LHCN-M2 (cell line): ENCODE measurements around the gene NDUFS2. TPM values are rescaled to one million over a fixed set of nuclear protein-coding genes. Genes with fewer than 3 reads are reported as not detected.

ENCODE experiments used
- DNase-seq: peaks from one replicate; pipeline ENCODE4 v3.0.0-alpha.2; 2012; ENCODE audit warnings: low read depth
- total RNA-seq: library from RNA; depleted of rRNA; stranded (reverse); fragments of >200 nt; gene quantifications from 2 replicates; pipeline ENCODE4 v1.2.3, GENCODE V29; 2014

The NDUFS2 gene
- total RNA-seq, 1 experiment from 2014 or later = 115 TPM

- peak; percentile 78 for DNase-seq
Measured at GRCh38 chr1:161193561-161194235, 8.5 kb upstream of the NDUFS2 start.

GRCh38 chr1:161195171-161195570 lies 7.0 kb upstream of the NDUFS2 start:
- DNase-seq = no peak

GRCh38 chr1:161196111-161196510 lies 6.1 kb upstream of the NDUFS2 start:
- no peak for DNase-seq

- peak; percentile 66 for DNase-seq
Measured at GRCh38 chr1:161196521-161197451, 5.4 kb upstream of the NDUFS2 start.

GRCh38 chr1:161197560-161198193 lies 4.5 kb upstream of the NDUFS2 start:
- no peak for DNase-seq

- peak; percentile 58 for DNase-seq
Measured at GRCh38 chr1:161198194-161198896, 3.8 kb upstream of the NDUFS2 start.

- peak; percentile 91 for DNase-seq
Measured at GRCh38 chr1:161198897-161199431, 3.2 kb upstream of the NDUFS2 start, which contains the start of gene ADAMTS4. Gene ADAMTS4 (minus strand): TSS chr1:161199054. CDS start chr1:161198627, 427 bp downstream.

GRCh38 chr1:161199506-161200139 lies 2.5 kb upstream of the NDUFS2 start:
- no peak for DNase-seq

- no peak for DNase-seq
Measured at GRCh38 chr1:161200421-161200991, 1.7 kb upstream of the NDUFS2 start.

GRCh38 chr1:161200992-161201835 lies 953 bp upstream of the NDUFS2 start:
- peak; percentile 54 for DNase-seq

GRCh38 chr1:161206411-161207140 lies 4.4 kb downstream of the NDUFS2 start:
- DNase-seq = peak; percentile 79

GRCh38 chr1:161207173-161207572 lies 5.0 kb downstream of the NDUFS2 start:
- DNase-seq = peak; percentile 46

- peak; percentile 62 for DNase-seq
Measured at GRCh38 chr1:161209790-161210409, 7.7 kb downstream of the NDUFS2 start.

- DNase-seq = no peak
Measured at GRCh38 chr1:161214369-161214768, 12.2 kb downstream of the NDUFS2 start.

- DNase-seq = no peak
Measured at GRCh38 chr1:161215076-161215475, 12.9 kb downstream of the NDUFS2 start, which contains the start of gene FCER1G. Gene FCER1G (plus strand): TSS chr1:161215295. CDS start chr1:161215322, 27 bp downstream.

- DNase-seq = peak; percentile 93
Measured at GRCh38 chr1:161216945-161217712, 15.0 kb downstream of the NDUFS2 start.

- DNase-seq = no peak
Measured at GRCh38 chr1:161217831-161218230, 15.7 kb downstream of the NDUFS2 start.
